ENCODE results near the gene MCOLN2.

MCOLN2 gene

GRCh38 chr1:84892705-84893618 lies 104.0 kb downstream of the MCOLN2 start, which contains the start of gene LPAR3:
Gene LPAR3 (minus strand): TSS chr1:84893206. CDS start chr1:84866120, 27,086 bp downstream.
- DNase-seq = no peak

DNA sequence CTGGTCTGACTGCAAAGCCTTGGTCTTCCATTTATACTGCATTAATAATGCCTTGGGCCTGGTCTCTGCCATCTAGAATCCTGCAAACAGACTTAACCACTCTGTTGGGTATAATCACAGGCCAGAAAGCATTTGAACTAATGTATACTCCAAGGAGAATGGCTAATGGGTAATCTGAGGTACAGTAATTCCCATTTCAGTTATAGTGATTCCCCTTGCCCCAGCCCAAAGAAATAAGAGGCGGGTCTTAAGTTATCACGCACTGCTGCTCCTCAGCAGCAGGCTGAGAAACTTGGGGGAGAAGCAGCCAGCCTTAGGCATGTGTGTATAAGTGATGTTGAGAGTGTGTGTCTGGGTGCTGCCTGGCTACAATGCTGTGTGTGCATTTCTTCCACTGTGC lies 106.3 kb downstream of the MCOLN2 start:
- no peak for DNase-seq

GRCh38 chr1:84889437-84889836 lies 107.5 kb downstream of the MCOLN2 start:
- DNase-seq = no peak

DNA sequence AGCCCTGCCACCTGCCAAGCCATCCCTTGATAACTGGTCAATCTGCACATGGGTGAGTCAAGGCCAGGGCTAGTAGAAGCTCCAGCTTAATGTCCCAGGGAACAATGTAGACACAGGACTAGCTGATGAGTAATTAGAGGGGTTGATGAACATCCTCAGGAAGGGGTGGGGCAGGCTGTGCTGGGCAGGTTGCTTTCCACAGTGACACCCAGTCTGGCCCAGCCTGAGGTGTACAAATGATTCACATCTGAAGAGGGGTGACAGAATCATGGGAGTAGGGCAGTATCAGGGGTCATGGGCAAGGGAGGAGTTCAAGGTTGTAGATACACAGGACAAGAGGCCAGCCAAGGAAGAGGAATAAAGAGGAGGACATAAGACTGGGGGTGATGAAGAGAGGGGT lies 108.2 kb downstream of the MCOLN2 start:
- no peak for DNase-seq

GRCh38 chr1:84887261-84887934 lies 109.5 kb downstream of the MCOLN2 start:
- no peak for DNase-seq

DNA sequence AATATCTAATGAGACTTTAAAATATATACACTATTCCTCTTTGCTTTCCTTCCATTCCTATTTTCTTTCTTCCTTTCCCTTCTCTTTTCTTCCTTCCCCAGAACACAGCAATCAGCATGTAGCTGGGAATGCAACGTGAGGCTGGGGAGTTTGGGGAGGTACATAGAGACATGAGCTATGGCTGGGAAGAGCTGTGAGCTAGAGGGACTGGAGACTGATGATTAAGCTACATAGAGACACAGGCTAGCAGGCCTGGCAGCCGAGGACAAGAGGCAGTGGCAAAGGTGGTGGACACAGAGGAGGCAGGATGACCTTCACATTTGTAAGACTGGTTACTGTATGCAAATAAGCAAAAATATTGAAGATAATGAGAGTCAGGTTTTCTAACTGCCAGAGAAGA lies 111.4 kb downstream of the MCOLN2 start:
- DNase-seq = no peak

GRCh38 chr1:84884671-84885389 lies 112.1 kb downstream of the MCOLN2 start:
- DNase-seq = no peak

DNA sequence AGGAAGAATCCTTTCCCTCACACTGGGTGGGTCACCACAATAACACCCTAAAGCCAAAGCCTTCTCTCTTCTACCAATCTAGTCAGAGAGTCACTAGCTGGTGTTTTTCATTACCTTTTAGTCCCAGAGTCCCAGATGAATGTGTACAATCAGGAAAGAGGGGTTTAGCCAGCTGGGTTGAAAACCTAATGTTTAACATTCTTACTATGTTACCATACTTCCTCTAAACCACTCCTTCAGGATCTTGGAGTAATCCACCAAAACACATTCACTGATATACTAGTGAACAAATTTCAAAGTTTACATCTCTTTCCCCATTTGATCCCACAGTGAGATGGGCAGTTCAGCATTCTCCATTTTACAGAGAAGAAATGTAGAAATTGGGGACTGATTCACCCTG lies 113.6 kb downstream of the MCOLN2 start:
- DNase-seq = no peak

- peak; percentile 35 for DNase-seq
Observed at GRCh38 chr1:84877592-84877991, 119.3 kb downstream of the MCOLN2 start.

DNA sequence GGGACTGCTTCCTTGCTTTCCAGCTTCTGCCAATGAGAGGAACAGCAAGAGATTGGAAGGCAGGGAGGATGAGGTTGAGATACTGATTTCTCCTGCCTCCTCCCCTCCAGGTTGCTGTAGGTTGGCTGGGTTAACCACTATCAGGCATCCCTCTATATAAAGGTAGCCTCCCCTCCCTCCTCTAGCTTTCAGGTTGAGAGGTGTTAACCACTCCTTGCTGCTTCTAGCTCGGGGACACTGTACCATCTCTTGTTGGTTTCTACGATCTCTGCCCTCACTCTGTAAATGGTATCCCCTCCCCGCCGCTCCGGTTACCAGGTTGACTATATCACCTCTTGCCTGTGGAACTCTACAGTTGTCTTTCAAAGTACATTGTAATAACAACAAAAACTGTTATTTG lies 120.6 kb downstream of the MCOLN2 start:
- no peak for DNase-seq

All from fibroblast of skin of scalp (primary cell).